Mesenchymal stem cell (in vitro differentiated cells and primary cell): ENCODE data around the gene PTPRN2.

ENCODE experiments used
- DNase-seq: peaks from one replicate; pipeline ENCODE4 v3.0.0-alpha.2; 2013
- H2AFZ ChIP-seq: one replicate; pipeline ENCODE4 v1.6.1; 2013; ENCODE audit warnings: low read depth, mild to moderate bottlenecking, control low read depth, inconsistent platforms, low read length, moderate library complexity
- H2AK5ac ChIP-seq: 2 replicates; pipeline ENCODE4 v1.6.1; 2013; ENCODE audit warnings: low read length, moderate library complexity, mild to moderate bottlenecking, inconsistent platforms; ENCODE audit not compliant: severe bottlenecking
- H2BK120ac ChIP-seq: one replicate; pipeline ENCODE4 v1.6.1; 2013; ENCODE audit warnings: low read depth, mild to moderate bottlenecking, inconsistent platforms, low read length, moderate library complexity
- H2BK12ac ChIP-seq, 2 experiments: one replicate each; pipeline ENCODE4 v1.6.1; 2013; ENCODE audit warnings: inconsistent platforms in 2 of 2, low read length in 2 of 2, mild to moderate bottlenecking in 2 of 2, moderate library complexity in 2 of 2, control low read depth in 1 of 2
- H2BK15ac ChIP-seq: one replicate; pipeline ENCODE4 v1.6.1; 2013; ENCODE audit warnings: mild to moderate bottlenecking, low read depth, inconsistent platforms; ENCODE audit not compliant: poor library complexity, severe bottlenecking
- H2BK5ac ChIP-seq: 2 replicates; pipeline ENCODE4 v1.6.1; 2013; ENCODE audit warnings: low read depth, mild to moderate bottlenecking, low read length, control low read depth, inconsistent platforms; ENCODE audit not compliant: poor library complexity, severe bottlenecking
- H3K14ac ChIP-seq, 2 experiments: one replicate each; pipeline ENCODE4 v1.6.1; 2013; ENCODE audit warnings: inconsistent platforms in 2 of 2, low read length in 2 of 2, control low read depth in 1 of 2, mild to moderate bottlenecking in 1 of 2, moderate library complexity in 1 of 2
- H3K18ac ChIP-seq, 2 experiments: one replicate each; pipeline ENCODE4 v1.6.1; 2013; ENCODE audit warnings: inconsistent platforms in 2 of 2, low read length in 2 of 2, control low read depth in 1 of 2, low read depth in 1 of 2, mild to moderate bottlenecking in 1 of 2
- H3K23ac ChIP-seq, 2 experiments: one replicate each; pipeline ENCODE4 v1.6.1; 2013; ENCODE audit warnings: inconsistent platforms in 2 of 2, low read length in 2 of 2, mild to moderate bottlenecking in 2 of 2, moderate library complexity in 2 of 2, control low read depth in 1 of 2
- H3K27ac ChIP-seq: 2 replicates; pipeline ENCODE4 v1.5.1; 2013; ENCODE audit warnings: mild to moderate bottlenecking, moderate library complexity, low read length, control low read depth, inconsistent platforms; ENCODE audit not compliant: poor library complexity, severe bottlenecking
- H3K27me3 ChIP-seq, 2 experiments: 2 replicates each; pipeline versions ENCODE4 v1.6.1 to v1.7.0; 2013; ENCODE audit warnings: low read length in 2 of 2, mild to moderate bottlenecking in 2 of 2, moderate library complexity in 2 of 2, control low read depth in 1 of 2, inconsistent platforms in 1 of 2; ENCODE audit not compliant: control insufficient read depth in 1 of 2, insufficient read depth in 1 of 2
- H3K36me3 ChIP-seq, 2 experiments: 2 replicates each; pipeline versions ENCODE4 v1.6.1 to v1.7.0; 2013; ENCODE audit warnings: low read length in 2 of 2, control low read depth in 1 of 2, inconsistent platforms in 1 of 2, low read depth in 1 of 2, mild to moderate bottlenecking in 1 of 2; ENCODE audit not compliant: insufficient read depth in 2 of 2, control insufficient read depth in 1 of 2
- H3K4ac ChIP-seq, 2 experiments: one replicate each; pipeline ENCODE4 v1.6.1; 2013; ENCODE audit warnings: inconsistent platforms in 2 of 2, low read length in 2 of 2, mild to moderate bottlenecking in 2 of 2, moderate library complexity in 2 of 2, control low read depth in 1 of 2, low read depth in 1 of 2
- H3K4me1 ChIP-seq: 2 replicates; pipeline ENCODE4 v1.6.1; 2013; ENCODE audit warnings: low read depth, low read length, control low read depth; ENCODE audit not compliant: control insufficient read depth, insufficient read depth
- H3K4me2 ChIP-seq: 2 replicates; pipeline ENCODE4 v1.6.1; 2013; ENCODE audit warnings: low read length, mild to moderate bottlenecking, inconsistent platforms; ENCODE audit not compliant: poor library complexity, severe bottlenecking
- H3K4me3 ChIP-seq, 2 experiments: 2 replicates each; pipeline versions ENCODE4 v1.5.1 to v1.7.0; 2013; ENCODE audit warnings: low read length in 2 of 2, mild to moderate bottlenecking in 2 of 2, control low read depth in 1 of 2, low read depth in 1 of 2; ENCODE audit not compliant: insufficient read depth in 1 of 2
- H3K79me1 ChIP-seq: replicated peaks from 2 replicates; pipeline ENCODE4 v1.6.1; 2013; ENCODE audit warnings: mild to moderate bottlenecking, control low read depth, low read length, inconsistent platforms; ENCODE audit not compliant: poor library complexity, severe bottlenecking
- H3K9ac ChIP-seq: 2 replicates; pipeline ENCODE4 v1.7.0; 2013; ENCODE audit warnings: mild to moderate bottlenecking, low read length, moderate library complexity
- H3K9me3 ChIP-seq: 2 replicates; pipeline ENCODE4 v1.7.0; 2013; ENCODE audit warnings: mild to moderate bottlenecking, low read length; ENCODE audit not compliant: control insufficient read depth
- H4K8ac ChIP-seq: one replicate; pipeline ENCODE4 v1.6.1; 2013; ENCODE audit warnings: inconsistent platforms, mild to moderate bottlenecking, low read length, moderate library complexity
- H4K91ac ChIP-seq: one replicate; pipeline ENCODE4 v1.6.1; 2013; ENCODE audit warnings: mild to moderate bottlenecking, low read length, inconsistent platforms
- WGBS: methylation state at CpG from one replicate; pipeline ENCODE4 v1.1.7; 2013; ENCODE audit warnings: mixed read lengths; 5-methylcytosine and 5-hydroxymethylcytosine counted together

PTPRN2 gene

DNA sequence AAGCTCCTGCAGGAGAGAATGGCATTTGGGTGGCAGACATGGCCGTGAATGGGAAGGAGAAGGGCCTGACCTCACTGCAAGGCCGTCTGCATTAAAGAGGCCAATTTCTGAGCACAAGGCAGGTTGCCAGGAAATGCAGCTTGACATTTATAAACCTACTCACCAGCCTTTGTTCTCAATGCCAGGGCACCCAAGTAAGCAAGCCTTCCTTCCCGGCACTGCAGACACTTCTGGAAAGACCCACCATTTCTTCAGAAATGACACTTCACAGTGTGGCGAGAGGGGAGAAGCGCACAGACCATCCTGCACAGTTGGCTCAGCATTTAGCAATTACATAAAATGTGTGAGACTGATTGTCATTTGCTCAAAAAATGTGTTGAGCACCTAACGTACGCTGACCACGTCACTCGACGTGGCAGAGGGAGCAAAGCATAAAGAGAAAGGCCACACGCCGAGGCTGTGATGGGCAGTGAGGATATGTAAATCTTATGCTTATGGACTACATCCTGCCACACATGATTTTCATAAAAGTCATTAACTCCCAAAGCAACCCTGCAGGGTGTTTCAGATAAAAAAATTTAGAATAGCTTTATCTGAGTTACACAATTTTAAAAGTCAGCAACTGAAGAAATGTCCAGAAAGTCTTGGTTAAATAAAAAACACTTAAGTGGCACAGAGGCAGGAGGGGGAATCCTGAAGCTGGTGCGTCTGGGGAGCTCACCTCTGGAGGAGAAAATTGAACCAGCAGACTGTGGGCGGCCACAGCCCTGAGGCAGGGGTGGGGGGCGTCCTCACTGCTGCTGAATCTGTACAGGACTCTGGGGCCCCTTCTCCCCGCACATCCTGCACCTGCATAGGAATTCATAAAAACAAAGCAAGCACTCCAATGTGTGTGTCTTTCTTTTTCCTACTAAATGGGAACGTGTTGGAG lies 543.8 kb downstream of the PTPRN2 start:
- Histone ChIP-seq H3K23ac (no peak overlapping the region), H2BK120ac (no peak overlapping the region), H3K4me2 (no peak overlapping the region), H2AFZ (no peak overlapping the region), H2AK5ac (no peak overlapping the region), H3K4ac (no peak overlapping the region), H3K9me3 (peaks cover 20% of the 10 kb centered on the region), H3K18ac (no peak overlapping the region), H3K4me3 (no peak overlapping the region), H4K8ac (no peak overlapping the region), H3K27ac (no peak overlapping the region), H2BK12ac (no peak overlapping the region), H3K36me3 (no peaks in the 10 kb centered on the region), H3K9ac (no peak overlapping the region), H3K79me1 (no peaks in the 10 kb centered on the region), H2BK15ac (no peak overlapping the region), H4K91ac (no peak overlapping the region), H3K14ac (no peak overlapping the region), H2BK5ac (no peak overlapping the region), H3K27me3 (no peaks in the 10 kb centered on the region), H3K4me1 (no peaks in the 10 kb centered on the region)
- 61% methylated on average over 13 of the region's 17 CpGs for WGBS
- no peak for DNase-seq

DNA sequence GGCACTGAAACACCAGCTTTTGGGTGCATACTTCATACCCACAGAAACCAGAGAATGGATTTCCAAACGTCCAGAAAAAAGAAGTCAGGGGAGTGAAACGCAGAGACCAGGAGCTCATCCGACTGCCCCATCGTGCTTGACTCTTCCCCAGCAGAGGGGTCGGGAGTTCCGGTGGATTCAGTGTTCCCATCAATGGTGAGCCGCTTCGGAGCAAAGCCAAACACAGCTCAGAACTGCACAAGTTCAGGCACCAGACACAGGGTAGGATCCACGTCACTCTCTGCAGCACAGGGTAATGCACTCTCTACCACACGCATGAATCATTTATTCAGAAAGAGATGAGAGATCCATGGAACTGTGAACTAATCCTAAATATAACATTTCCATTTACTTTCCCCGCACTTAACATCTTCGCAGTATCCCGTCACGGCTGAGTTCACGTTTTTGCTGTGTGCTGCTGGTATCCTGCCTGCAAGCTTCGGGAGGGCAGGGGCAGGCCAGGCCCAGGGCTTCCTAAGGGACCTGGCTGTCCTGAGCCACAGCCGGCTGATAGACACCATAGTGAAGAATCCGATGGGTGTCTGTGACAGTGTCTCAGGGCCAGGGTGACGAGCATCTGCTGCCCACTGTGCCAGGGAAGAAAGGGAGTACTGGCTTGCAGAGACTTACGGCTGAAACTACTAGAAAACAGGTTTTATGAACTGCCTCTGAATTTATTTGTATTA lies 545.3 kb downstream of the PTPRN2 start:
- Histone ChIP-seq H3K27me3 (no peaks in the 10 kb centered on the region), H3K36me3 (no peaks in the 10 kb centered on the region), H2BK12ac (no peak overlapping the region), H3K27ac (no peak overlapping the region), H3K23ac (no peak overlapping the region), H3K4me1 (no peaks in the 10 kb centered on the region), H4K8ac (no peak overlapping the region), H3K4me2 (no peak overlapping the region), H3K18ac (no peak overlapping the region), H2AK5ac (no peak overlapping the region), H2BK120ac (no peak overlapping the region), H4K91ac (no peak overlapping the region), H3K14ac (no peak overlapping the region), H3K9me3 (peaks cover 18% of the 10 kb centered on the region), H3K79me1 (no peaks in the 10 kb centered on the region), H2BK15ac (no peak overlapping the region), H2AFZ (no peak overlapping the region), H3K9ac (no peak overlapping the region), H3K4ac (no peak overlapping the region), H2BK5ac (no peak overlapping the region), H3K4me3 (no peak overlapping the region)
- DNase-seq: no peak
- WGBS: 79% methylated on average over 19 of the region's 20 CpGs

DNA sequence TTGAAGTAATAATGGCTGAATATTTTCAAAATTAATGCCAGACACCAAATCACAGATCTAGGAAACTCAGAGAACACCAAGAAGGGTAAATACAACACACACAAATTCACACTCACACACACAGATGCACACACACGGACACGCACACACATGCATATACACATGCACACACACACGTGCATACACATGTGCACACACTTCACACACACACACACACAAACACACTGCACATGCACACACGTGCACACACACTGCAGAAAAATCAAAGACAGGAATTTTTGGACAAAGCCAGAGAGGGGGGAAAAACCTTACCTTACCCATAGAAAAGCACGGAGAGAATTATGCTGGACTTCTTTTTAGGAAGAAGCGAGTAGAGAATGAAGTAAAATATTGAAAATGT lies 547.4 kb downstream of the PTPRN2 start:
- DNase-seq: no peak
- H3K9ac ChIP-seq: no peak overlapping the region
- H4K91ac ChIP-seq: no peak overlapping the region
- H3K36me3 ChIP-seq: no peaks in the 10 kb centered on the region
- no peaks in the 10 kb centered on the region for H3K79me1 ChIP-seq
- H3K14ac ChIP-seq: no peak overlapping the region
- no peaks in the 10 kb centered on the region for H3K27me3 ChIP-seq
- H3K4me1 ChIP-seq: no peaks in the 10 kb centered on the region
- no peak overlapping the region for H2AK5ac ChIP-seq
- no peak overlapping the region for H3K18ac ChIP-seq
- H2BK5ac ChIP-seq: no peak overlapping the region
- H3K4ac ChIP-seq: no peak overlapping the region
- no peak overlapping the region for H3K27ac ChIP-seq
- no peak overlapping the region for H3K23ac ChIP-seq
- H2AFZ ChIP-seq: no peak overlapping the region
- no peak overlapping the region for H2BK120ac ChIP-seq
- H3K4me3 ChIP-seq: no peak overlapping the region
- no peak overlapping the region for H2BK15ac ChIP-seq
- H3K4me2 ChIP-seq: no peak overlapping the region
- peaks cover 20% of the 10 kb centered on the region for H3K9me3 ChIP-seq
- 70% methylated on average over 4 of the region's 6 CpGs for WGBS
- no peak overlapping the region for H2BK12ac ChIP-seq
- H4K8ac ChIP-seq: no peak overlapping the region

DNA sequence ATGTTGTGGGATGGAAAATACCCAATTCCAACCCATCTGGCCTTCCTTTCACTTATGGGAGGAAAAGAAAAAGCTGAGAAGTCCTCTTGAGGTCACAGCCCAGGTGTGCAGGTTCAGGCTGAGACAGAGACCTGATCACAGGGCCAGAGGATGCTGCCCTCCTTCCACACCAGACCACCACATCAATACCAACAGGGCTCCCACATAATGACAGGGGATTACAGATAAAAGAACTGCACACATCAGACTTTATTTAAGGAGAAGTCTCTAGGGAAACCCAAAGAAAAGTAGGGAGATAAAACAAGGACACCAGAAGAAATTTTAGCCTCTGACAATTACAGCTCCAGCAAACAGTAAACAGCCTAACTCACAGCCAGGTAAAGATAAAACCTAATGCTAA lies 548.4 kb downstream of the PTPRN2 start:
- Histone ChIP-seq H3K4me3 (peak overlapping the region in 1 of 2 experiments; percentile 9), H2BK5ac (no peak overlapping the region), H4K8ac (no peak overlapping the region), H3K79me1 (no peaks in the 10 kb centered on the region), H2BK120ac (no peak overlapping the region), H3K36me3 (no peaks in the 10 kb centered on the region), H4K91ac (no peak overlapping the region), H3K4me1 (no peaks in the 10 kb centered on the region), H3K27ac (no peak overlapping the region), H3K9ac (no peak overlapping the region), H3K4me2 (no peak overlapping the region), H3K4ac (no peak overlapping the region), H3K23ac (no peak overlapping the region), H3K14ac (no peak overlapping the region), H2BK12ac (no peak overlapping the region), H2AFZ (no peak overlapping the region), H3K9me3 (peaks cover 20% of the 10 kb centered on the region), H2AK5ac (no peak overlapping the region), H3K18ac (no peak overlapping the region), H3K27me3 (no peaks in the 10 kb centered on the region), H2BK15ac (no peak overlapping the region)
- no peak for DNase-seq
